Breast epithelium (tissue), 4 donors: ENCODE results near the gene MINDY4. TPM values are rescaled to one million over a fixed set of nuclear protein-coding genes. Genes with fewer than 3 reads are reported as not detected.

Source experiments
- DNase-seq, 2 donors: peaks; one replicate each; pipeline ENCODE4 v3.0.0-alpha.2; 2019; ENCODE audit warnings: low spot score in 2 of 2
- H3K27ac ChIP-seq, 2 donors: fragments of 200-600 bp; sonication (generic) in 1 of 2; one replicate each; pipeline ENCODE4 v1.5.1; 2016 to 2019; ENCODE audit warnings: mild to moderate bottlenecking in 1 of 2
- H3K27me3 ChIP-seq, 2 donors: fragments of 200-600 bp; sonication (generic) in 1 of 2; one replicate each; pipeline versions ENCODE4 v1.5.1 to v1.6.0; 2017 to 2019; ENCODE audit warnings: control low read depth in 1 of 2, mild to moderate bottlenecking in 1 of 2
- H3K36me3 ChIP-seq: fragments of 200-600 bp; one replicate; pipeline ENCODE4 v1.5.1; 2019
- H3K4me1 ChIP-seq, 2 donors: fragments of 200-600 bp; sonication (generic); one replicate each; pipeline ENCODE4 v1.5.1; 2016 to 2019; ENCODE audit warnings: control low read depth in 1 of 2
- H3K4me3 ChIP-seq, 3 donors: fragments of 200-600 bp; sonication (generic); 1 replicate in 2 of 3; 2 replicates in 1 of 3; pipeline ENCODE4 v1.5.1; 2016 to 2019; ENCODE audit warnings: mild to moderate bottlenecking in 3 of 3, moderate library complexity in 2 of 3
- H3K9me3 ChIP-seq, 2 donors: fragments of 200-600 bp; sonication (generic) in 1 of 2; one replicate each; pipeline ENCODE4 v1.5.1; 2016 to 2019; ENCODE audit warnings: control low read depth in 1 of 2
- POLR2A ChIP-seq: fragments of 450-650 bp; IDR thresholded peaks from one replicate; pipeline ENCODE4 v1.6.1; 2016; ENCODE audit warnings: antibody characterized with exemption, mild to moderate bottlenecking, moderate library complexity
- POLR2AphosphoS5 ChIP-seq, 3 donors: sonication (generic); formaldehyde crosslinking; IDR thresholded peaks; one replicate each; pipeline ENCODE4 v1.6.1; 2017; ENCODE audit warnings: antibody characterized with exemption in 3 of 3
- intact Hi-C: fragments of 100-400 bp; cut with DNase I; formaldehyde crosslinking; loops from one replicate; pipeline ENCODE4 v1.15.1; 2023; ENCODE audit warnings: low total_unique reads
- total RNA-seq, 3 donors: library from RNA; depleted of rRNA; stranded (reverse); fragments of >200 nt; gene quantifications; one replicate each; pipeline ENCODE4 v1.1.0, GENCODE V29; 2016
- TF ChIP-seq, protein P1 (sequence below), 3 donors: fragments of 450-650 bp; IDR thresholded peaks; one replicate each; pipeline ENCODE4 v1.5.1; 2016 to 2017; ENCODE audit warnings: antibody characterized with exemption in 3 of 3, mild to moderate bottlenecking in 3 of 3, moderate library complexity in 3 of 3

MINDY4 gene
- total RNA-seq, 3 donors from 2014 or later = 5.6 to 14.9 (median 13.8) TPM

DNA sequence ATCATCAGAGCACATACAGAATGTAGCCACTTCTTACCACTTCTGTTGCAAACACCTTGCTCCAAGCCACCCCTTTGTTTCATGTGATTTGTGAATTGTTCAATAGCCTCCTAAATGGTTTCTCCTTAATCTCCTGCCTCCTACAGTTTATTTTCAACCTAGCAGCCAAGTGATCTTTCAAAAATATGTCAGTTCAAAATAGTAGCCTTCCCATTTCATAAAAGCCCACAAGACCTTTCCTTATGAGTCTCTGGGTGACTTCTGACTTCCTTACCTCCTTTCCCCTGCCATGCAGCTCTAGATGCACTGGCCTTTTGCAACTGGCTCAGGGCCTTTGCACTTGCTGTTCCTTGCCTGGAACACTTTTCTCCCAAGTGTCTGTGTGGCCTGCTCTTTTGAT is 4.8 kb downstream of the MINDY4 start:
- Histone ChIP-seq H3K36me3 (no peaks in the 10 kb centered on the region), H3K4me1 (no peaks in the 10 kb centered on the region), H3K9me3 (no peaks in the 10 kb centered on the region), H3K27ac (no peak overlapping the region), H3K27me3 (no peaks in the 10 kb centered on the region), H3K4me3 (no peak overlapping the region)
- intact Hi-C loops = no loop called here
- DNase-seq = no peak
- TF ChIP-seq POLR2A (no peak), POLR2AphosphoS5 (IDR thresholded peaks at IDR 0.05) (no peak)
- TF ChIP-seq, protein P1, sequence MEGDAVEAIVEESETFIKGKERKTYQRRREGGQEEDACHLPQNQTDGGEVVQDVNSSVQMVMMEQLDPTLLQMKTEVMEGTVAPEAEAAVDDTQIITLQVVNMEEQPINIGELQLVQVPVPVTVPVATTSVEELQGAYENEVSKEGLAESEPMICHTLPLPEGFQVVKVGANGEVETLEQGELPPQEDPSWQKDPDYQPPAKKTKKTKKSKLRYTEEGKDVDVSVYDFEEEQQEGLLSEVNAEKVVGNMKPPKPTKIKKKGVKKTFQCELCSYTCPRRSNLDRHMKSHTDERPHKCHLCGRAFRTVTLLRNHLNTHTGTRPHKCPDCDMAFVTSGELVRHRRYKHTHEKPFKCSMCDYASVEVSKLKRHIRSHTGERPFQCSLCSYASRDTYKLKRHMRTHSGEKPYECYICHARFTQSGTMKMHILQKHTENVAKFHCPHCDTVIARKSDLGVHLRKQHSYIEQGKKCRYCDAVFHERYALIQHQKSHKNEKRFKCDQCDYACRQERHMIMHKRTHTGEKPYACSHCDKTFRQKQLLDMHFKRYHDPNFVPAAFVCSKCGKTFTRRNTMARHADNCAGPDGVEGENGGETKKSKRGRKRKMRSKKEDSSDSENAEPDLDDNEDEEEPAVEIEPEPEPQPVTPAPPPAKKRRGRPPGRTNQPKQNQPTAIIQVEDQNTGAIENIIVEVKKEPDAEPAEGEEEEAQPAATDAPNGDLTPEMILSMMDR (IDR thresholded peaks at IDR 0.05) = no peak

DNA sequence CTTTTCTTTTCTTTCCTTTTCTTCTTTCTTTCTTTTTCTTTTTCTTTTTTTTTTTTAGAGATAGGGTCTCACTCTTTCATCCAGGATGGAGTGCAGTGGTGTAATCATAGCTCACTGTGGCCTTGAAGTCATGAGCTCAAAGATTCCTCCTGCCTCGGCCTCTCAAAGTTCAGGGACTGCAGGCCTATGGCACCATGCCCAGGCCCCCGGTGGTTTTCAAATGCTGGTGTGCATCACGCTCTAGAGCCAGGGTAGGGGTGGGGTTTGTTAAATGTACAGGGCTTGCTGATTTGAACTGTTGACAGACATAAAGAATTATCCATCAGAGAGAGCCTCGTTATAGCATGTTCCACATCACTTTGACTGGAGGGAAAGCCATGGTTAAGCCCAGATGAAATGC is 5.8 kb downstream of the MINDY4 start:
- no peak overlapping the region for H3K4me3 ChIP-seq
- no peak overlapping the region for H3K27ac ChIP-seq
- no peak for DNase-seq
- TF ChIP-seq POLR2AphosphoS5 (IDR thresholded peaks at IDR 0.05) (no peak), POLR2A (no peak)
- TF ChIP-seq, protein P1 (IDR thresholded peaks at IDR 0.05) = no peak
- no peaks in the 10 kb centered on the region for H3K27me3 ChIP-seq
- H3K9me3 ChIP-seq = no peaks in the 10 kb centered on the region
- intact Hi-C loops = no loop called here
- H3K4me1 ChIP-seq = no peaks in the 10 kb centered on the region
- no peaks in the 10 kb centered on the region for H3K36me3 ChIP-seq

DNA sequence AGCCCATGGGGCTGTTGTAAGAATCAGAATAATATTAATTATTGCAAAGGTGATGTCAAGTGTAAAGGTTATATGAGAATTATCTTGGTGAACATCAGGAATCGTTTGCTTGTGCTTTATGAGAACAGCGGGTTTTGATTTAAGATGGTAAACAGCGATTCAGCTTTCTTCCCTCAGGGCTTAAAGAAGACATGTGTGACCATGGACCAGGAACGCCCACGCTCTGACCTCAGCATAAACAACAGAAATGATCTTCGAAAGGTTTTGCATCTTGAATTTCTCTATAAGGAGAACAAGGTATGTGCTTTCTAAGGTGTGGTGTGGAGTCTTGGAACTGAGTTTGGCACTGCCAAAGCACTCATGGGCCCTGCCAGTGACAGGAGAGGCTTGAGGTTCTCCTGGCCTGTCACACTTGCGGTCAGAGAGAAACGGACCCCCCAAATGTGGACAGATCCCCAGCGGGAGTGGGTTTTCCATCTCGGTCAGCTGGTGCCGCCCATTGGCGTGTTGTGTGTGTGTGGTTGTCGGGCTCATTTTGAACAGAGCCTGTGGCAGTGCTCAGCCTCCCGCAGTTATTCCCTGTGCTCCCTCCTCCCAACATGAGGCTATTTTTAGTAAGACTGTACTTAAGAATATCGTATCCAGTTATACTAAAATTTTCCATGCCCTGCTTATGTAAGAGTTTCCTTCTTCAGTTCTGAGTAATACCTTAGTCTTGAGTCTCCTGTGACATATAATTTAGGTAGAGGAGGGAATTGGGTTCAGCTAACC is 7.2 kb downstream of the MINDY4 start:
- Histone ChIP-seq H3K27me3 (no peaks in the 10 kb centered on the region), H3K27ac (peak overlapping the region; percentile 48 to 77), H3K9me3 (no peaks in the 10 kb centered on the region), H3K36me3 (no peaks in the 10 kb centered on the region), H3K4me1 (no peaks in the 10 kb centered on the region), H3K4me3 (no peak overlapping the region)
- intact Hi-C loops = no loop called here
- DNase-seq = no peak
- TF ChIP-seq POLR2AphosphoS5 (IDR thresholded peaks at IDR 0.05) (no peak), POLR2A (no peak)
- TF ChIP-seq, protein P1 (IDR thresholded peaks at IDR 0.05) = no peak

DNA sequence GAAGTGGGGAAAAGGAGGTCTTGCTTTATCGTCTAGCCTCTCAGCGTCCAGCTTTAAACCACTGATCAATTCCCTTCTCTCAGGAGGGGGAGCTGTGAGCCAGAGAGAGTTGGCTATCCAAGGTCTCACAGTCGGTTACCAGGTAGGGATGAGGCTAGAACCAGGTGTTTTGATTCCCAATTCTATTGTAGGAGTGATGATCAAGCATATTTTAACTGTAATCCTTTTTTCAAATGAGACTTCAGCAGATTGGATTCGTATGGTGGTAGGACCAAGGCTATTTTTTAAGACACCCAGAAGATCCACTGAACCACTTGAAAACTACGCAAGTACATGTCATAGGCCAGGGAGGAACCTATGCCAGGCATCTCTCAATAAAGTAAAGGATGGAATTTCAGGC is 8.4 kb downstream of the MINDY4 start:
- intact Hi-C loops = no loop called here
- DNase-seq = no peak
- Histone ChIP-seq H3K9me3 (no peaks in the 10 kb centered on the region), H3K27me3 (no peaks in the 10 kb centered on the region), H3K4me1 (no peaks in the 10 kb centered on the region), H3K27ac (no peak overlapping the region), H3K4me3 (no peak overlapping the region), H3K36me3 (no peaks in the 10 kb centered on the region)
- no peak for TF ChIP-seq POLR2A
- TF ChIP-seq, protein P1 (IDR thresholded peaks at IDR 0.05) = no peak
- no peak for TF ChIP-seq POLR2AphosphoS5 (IDR thresholded peaks at IDR 0.05)

DNA sequence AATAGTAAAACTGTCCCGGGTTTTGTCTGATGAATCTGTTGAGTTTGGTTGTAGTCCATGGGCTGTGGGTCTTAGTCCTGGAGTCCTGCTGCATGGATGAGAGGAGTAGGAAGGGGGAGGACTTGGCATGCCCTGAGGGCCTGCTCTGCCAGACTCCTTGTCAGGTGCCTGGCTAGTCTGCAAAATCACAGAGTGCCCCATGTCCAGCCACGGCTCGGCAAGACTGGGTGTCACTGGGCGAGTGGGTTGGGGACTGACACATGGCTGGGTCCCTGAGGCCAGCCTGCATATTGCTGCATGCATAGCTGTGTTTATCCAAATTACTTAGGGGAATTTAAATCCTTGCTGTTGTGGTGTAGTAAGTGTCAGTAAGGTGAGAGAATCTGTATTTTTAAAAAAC is 9.7 kb downstream of the MINDY4 start:
- no peak for DNase-seq
- intact Hi-C loops = no loop called here
- no peak for TF ChIP-seq POLR2AphosphoS5 (IDR thresholded peaks at IDR 0.05)
- TF ChIP-seq, protein P1 (IDR thresholded peaks at IDR 0.05) = no peak
- no peak for TF ChIP-seq POLR2A

More for the DNA sequence above, 9.7 kb downstream of the MINDY4 start:
- Histone ChIP-seq H3K36me3 (no peaks in the 10 kb centered on the region), H3K4me1 (no peaks in the 10 kb centered on the region), H3K4me3 (no peak overlapping the region), H3K27ac (no peak overlapping the region), H3K9me3 (no peaks in the 10 kb centered on the region), H3K27me3 (no peaks in the 10 kb centered on the region)
